Eye (tissue), 1 donor: ENCODE results near the gene OR52I2.

Experiments
- DNase-seq: peaks from one replicate; pipeline ENCODE4 v3.0.0-alpha.2; 2015

OR52I2 gene

DNA sequence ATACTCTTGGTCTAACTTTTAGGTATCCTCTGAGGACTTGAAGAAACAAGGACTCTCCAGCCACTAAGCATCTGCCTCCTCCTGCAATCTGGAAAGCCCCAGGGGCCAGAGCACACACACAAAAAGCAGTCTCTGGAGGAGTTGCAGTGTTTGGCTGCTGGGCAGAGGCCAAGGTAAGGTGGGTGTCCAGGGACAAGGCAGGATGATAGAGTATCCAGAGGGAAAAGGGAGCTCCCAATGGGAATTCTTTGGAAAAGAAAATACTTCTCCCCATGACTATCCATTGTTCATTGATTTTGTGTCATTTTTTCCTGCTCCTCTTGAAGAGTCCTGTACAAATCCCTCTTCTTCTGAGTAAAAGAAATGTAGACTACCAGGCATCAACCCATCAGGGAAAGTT is at the start of gene OR52I2:
OR52I2 (plus strand) TSS at position 301 of the 400 bp plus-strand sequence.
- no peak for DNase-seq

DNA sequence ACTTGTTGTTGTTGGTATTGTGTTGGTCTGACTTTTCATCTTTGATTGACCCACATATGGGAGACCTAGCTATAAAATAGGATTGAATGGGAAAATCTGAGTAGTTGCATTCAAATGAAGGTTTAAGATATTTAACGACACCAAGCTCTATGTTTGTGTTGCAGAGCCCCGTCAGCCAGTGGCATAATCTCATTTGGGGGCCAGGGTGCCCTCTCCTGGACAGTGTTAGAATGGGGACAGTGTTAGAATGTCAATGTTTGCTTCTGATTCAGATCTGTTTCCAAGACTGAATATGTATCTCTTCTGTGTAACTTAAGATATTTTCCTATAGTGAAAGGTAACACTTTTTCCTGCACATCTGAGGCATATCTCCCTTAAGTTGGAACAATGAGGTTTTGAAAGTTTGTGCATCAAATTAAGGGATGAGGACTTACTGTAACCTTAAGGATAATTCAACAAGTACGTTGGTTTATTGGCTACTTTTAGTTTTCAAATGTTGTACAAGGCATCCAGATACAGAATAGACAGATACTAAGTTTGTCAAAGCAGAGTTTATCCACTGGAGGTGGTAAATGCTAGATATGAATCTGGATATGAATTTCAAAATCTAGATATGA is 41.8 kb upstream of the OR52I2 start:
- peak; percentile 41 for DNase-seq

DNA sequence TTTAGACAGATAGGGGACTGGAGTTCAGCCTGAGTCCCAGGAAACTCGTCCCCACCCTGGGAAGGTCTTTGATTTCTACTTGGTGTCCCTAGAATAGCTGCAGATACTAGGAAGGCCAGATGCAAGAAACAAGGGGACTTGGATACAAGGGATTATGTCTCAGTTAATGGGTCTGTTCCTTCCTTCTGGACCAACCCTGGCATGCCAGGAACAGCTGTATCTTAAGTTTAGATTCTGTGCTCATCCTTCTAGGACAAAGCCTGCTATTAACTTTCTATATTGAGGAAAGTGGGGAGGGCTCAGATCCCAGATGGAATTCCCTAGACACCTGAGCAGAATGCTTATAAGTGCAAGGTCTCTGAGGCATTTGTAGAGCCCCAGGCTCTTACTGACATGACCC is 40.5 kb upstream of the OR52I2 start:
- DNase-seq, result no peak

DNA sequence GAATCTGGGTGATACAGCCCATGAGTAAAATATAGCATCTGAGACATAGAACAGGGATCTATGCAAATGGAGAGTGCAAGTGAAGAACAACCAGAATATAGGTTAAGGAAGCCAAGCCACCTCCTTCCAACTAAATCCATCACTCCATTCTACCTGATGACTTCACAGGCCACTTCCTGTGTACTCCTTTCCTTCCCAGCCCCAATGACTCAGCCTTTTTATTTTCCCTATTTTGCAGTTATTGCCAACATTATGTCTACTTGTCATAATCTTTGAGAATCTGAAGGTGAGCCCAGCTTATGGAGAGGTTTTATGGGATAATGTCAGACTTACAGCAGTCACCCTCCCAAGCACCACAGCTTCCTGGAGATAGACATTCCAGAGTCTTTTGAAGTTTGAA is 38.0 kb upstream of the OR52I2 start:
- DNase-seq, result no peak

DNA sequence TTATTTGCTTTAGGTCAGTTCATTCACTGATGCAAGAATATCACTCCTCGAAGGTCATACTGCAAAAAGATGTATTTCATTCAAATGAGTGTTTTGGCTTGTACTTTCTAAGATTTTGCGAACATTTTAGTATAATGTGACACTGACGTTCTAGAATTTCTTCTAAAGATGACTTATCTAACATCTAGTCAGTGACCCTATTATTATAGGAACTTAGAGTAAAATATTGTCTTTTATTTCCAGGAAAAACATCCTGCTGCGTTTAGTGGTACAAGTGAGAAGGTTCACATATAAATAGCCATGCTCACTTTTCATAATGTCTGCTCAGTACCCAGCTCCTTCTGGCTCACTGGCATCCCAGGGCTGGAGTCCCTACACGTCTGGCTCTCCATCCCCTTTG is 36.7 kb upstream of the OR52I2 start, which contains the start of gene OR52M1:
OR52M1 (plus strand) TSS at position 301 of the 400 bp plus-strand sequence; CDS start at position 301, 0 bp downstream.
- no peak for DNase-seq

DNA sequence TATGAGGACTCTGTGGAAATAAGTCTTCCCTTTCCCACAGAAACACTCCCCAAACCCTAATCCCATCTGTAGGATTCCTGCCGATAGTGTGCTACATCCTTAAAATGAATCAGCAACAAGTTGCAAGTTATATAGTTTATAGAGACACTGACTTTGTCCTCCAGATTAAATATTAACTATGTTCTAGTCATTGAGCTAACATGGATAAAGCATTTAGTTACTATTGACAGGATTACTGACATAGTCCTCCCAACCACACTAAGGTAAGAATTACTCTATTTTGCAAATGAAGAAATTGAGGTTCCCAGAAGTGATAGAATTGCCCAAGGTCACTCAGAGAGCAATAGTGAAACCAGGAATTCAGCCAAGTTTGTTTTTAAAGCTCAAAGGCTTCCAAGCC is 34.7 kb upstream of the OR52I2 start:
- no peak for DNase-seq

DNA sequence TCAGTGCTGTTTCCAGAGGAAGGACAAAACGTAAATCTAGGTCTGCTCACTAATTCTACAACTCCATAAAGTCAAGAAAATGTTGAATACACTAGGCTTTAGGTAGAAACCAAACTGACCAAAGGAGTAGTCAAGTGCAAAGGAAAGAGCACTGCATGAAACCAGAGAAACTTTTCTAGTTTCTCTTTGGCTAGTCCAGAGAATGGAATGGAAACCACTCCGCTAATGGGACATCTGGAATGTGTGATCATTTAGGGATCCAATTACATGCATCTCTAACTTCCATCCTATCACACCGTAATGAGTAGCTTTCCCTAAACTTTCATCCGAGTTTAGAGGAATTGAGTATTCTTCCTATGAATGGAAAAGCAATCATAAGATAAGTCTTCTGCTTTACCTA is 34.1 kb upstream of the OR52I2 start:
- no peak for DNase-seq

DNA sequence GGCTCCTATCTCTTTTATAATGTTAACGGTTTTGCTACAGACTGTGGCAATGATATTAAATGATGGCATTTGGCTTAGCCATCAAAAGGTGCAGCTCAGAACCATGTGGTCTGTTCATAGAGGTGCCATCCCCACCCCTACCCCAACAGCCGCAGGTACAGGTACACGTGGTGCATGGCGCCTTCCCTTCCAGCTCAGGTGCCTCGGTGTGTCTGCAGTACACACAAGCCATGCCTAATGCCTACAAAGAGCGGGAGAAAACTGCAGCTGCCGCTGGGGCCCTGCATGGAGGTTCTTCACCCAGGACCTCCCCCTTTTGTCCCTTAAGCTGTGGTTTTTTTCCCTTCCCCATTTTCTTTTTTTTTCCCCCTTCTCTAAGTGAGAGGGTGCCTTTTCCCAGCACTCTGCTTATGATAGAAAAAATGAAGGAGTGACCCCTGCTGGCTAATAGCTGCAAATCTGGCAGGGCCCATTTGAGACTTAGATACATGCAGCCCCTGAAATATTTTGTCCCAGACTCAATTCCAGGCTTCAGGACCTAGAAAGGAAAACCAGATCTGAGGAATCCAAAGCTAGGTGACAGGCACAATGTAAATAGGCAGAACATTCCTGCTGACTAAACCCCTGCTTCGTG is 30.1 kb upstream of the OR52I2 start:
- no peak for DNase-seq

DNA sequence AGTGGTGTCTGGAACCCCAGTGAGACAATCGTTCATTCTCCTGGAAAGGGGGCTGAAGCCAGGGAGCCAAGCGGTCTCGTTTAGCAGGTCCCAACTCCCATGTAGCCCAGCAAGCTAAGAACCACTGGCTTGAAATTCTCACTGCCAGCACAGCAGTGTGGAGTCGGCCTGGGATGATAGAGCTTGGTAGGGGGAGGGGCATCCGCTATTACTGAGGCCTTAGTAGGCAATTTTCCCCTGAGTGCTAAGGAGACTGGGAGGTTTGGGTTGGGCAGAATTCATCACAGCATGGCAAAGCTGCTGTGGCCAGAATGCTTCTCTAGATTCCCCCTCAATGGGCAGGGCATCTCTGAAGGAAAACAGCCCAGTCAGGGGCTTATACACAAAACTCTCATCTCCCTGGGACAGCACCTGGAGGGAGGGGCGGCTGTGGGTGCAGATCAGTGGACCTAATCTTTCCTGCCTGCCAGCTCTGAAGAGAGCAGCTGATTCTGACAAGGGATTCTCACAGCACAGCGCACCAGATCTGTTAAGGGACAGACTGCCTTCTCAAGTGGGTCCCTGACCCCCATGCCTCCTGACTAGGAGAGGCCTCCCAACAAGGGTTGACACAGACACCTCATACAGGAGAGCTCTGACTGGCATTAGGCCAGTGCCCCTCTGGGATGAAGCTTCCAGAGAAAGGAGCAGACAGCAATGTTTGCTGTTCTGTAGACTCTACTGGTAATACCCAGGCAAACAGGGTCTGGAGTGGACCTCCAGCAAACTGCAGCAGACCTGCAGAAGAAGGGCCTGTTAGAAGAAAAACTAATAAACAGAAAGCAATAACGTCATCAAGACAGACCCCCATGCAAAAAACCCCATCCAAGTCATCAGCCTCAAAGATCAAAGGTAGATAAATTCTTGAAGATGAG is 21.8 kb upstream of the OR52I2 start:
- no peak for DNase-seq

DNA sequence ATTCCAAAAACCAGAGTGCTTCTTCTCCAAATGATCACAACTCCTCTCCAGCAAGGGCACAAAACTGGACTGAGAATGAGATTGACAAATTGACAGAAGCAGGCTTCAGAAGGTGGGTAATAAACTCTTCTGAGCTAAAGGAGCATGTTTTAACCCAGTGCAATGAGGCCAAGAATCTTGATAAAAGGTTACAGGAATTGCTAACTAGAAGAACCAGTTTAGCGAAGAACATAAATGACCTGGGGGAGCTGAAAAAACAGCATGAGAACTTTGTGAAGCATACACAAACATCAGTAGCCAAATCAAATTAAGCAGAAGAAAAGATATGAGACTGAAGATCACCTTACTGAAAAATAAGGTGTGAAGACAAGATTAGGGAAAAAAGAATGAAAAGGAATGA is 21.1 kb upstream of the OR52I2 start:
- DNase-seq, result peak; percentile 10

DNA sequence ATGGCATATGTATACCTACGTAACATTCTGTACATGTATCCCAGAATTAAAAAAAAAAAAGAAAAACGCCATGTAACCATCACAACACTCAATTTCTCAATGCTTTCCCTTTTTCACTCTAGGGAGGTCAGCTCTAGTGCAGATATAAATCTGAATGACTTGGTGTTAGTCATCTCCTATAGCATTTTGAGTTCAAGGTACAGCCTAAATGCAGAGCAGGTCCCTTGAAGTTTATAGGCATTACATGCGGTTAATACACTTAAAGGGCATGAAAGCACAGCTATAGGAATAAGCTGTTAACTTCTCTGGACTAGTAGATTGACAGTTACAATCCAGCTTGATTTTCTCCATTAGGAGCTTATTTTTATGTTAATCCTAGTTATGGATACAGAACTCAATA is 16.2 kb upstream of the OR52I2 start:
- no peak for DNase-seq

DNA sequence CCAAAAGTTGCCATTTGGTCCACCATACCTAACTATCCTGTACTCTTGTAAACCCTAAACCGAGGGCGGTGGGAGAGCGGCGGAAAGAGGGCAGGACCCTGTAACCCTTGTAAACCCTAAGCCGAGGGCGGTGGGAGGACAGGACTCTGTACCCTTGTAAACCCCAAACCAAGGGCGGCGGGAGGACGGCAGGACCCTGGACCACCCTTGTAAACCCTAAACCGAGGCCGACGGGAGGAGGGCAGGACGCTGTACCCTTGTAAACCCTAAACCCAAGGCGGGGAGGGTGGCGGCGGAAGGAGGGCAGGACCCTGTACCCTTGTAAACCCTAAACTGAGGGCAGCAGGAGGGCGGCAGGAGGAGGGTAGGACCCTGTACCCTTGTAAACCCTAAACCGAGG is 12.5 kb upstream of the OR52I2 start:
- no peak for DNase-seq

DNA sequence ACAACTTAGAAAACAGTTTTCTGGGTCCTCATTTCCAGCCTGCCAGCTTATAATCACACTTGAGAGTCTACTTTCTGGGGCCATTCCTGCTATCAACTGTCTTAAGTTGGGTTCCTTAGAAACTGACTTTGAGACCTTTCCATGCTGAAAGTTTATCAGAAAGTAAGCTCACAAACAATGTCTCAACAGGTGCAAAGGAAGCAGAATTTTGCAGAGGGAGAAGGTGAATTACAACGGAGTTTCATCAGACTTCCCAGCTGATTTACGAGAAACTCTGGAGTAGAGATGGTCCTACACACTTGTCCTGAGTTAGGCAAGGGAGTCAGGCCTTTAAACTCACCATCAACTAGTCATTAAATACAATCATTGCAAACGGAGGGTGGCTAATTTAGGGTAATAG is 4.7 kb upstream of the OR52I2 start:
- DNase-seq, result no peak

DNA sequence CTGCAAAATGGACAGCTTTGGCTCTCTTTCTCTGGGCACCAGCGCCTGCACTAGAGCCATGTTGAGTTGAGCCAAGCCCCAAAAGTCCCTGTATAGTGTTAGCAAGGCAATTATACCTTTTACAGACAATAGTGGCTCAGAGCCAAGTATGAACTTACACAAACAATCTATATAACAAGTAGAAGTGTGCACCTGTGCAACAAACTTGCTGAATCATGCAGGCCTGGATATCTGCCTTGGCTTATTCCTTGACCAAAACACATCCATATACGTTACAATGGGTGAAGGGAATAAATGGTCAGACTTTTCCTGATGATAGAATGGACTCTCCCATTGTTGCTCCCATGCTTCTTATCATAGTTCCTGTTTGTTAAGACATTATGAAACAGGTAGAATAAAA is 3.8 kb upstream of the OR52I2 start:
- no peak for DNase-seq

DNA sequence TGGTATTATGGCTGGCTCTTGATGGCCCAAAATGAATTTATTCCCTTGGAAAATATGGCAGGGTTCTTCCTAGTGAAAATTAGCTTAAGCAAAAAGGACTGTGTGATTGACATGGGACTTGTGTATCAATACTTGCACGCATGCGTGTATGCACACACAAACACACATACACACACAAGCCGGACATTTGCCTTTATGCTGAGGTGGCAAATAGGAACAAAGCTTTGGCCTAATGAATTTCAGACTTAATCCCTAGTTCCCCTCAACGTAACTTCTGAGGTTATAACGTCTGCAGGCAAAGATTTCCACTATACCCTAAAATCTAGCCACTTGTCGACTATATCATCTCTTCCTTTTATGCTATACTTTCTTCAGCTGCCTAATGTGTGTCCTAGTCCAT is 2.9 kb upstream of the OR52I2 start:
- DNase-seq, result no peak

DNA sequence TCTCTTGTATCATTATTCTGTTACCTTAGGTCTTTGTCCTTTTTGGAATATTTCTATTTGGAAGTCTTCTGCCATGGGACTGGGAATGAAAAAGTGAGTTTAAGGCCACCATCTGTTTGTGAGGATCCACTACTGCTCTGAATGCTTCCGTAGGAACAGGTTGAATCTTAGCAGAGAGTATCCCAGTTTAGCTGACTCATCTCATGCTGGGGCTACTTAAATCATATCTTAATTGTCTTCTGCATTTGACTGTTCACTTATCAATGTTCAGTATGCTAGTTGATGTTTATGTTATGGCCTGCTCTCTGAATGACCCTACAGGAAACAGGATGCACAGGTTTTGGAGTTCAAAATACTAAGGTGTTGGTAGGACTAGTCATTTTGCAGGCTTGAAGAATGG is 1.4 kb upstream of the OR52I2 start:
- no peak for DNase-seq

DNA sequence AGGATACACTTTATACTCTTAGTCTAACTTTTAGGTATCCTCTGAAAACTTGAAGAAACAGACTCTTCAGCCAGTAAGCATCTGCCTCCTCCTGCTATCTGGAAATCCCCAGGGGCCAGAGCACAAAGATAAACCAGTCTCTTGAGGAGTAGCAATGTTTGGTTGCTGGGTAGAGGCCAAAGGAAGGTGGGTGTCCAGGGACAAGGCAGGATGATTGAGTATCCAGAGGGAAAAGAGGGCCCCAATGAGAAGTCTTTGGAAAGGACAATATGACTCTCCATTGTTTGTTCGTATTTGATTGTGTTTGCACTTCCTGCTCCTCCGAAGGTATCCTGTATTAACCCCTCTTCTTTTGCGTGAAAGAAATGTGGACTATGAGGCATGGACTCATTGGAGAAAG is 7.5 kb downstream of the OR52I2 start:
- DNase-seq, result no peak

DNA sequence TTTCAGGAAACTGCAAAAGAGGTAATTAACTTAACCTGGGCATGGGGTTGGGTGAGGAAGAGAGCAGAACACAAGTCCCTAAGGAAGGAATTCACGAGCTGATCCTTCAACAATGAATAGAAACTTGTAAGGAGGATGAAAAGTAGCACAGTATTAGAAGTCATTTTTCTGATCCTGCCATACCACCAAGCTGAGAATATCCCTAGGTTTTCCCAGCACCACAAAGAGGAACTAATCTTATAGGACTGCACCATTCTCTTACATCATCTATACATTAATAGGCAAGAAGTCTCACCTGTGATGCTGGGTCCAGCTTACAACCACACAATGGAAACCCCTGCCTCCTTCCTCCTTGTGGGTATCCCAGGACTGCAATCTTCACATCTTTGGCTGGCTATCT is 12.2 kb downstream of the OR52I2 start, which contains the start of gene OR52I1:
OR52I1 (plus strand) TSS at position 301 of the 400 bp plus-strand sequence; CDS start at position 301, 0 bp downstream.
- no peak for DNase-seq

DNA sequence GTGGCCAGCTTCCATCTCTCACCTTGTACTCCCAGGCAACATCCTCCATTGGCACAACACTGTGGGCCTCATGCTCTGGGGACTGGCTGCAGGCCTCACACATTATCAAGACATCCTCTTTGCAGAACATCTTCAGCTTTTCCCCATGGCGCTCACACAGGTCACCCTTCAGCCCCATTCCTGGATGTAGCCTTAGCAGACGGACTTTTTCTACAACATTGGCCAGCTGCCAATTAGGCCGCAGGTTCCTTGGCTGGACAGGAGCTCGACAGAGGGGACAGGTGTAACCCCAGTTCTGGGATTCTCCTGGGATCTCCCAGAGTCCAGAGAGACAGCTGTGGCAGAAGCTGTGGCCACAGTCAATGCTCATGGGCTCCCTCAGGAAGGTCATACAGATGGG is 23.5 kb downstream of the OR52I2 start:
- DNase-seq, result no peak

DNA sequence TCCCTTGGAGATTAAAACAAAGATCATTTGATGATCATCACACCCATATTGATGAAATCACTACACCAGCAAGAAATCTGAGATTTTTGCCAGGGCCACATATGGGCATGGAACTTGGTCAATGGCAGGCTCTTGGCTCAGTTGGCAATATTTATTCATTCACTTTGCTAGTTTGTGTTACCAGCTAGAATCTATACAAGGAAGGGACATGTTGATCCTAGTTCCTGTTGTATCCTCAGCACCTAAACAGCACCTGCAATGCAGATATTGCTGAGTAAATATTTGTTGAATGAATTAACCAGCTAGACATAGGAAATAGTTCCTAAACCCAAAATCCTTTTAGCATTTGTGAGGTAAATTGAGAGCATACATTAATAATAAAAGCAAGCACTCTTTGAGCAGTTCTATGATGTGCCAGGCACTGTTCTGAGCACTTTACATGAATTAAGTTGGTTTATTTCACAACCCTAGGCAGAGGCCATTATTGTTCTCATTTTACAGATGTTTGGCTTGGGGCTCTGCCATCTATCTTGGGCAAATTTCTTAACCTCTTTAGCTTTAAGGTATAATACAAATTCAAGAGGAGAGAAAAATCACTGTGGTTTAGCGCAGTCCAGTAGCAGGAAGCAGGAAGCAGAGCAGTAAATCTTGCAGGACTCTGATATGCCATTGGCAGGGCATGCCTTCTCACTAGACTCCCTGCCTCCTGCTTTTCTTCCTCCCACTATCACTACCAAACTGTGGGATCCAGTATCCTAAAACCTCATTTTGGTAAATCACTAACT is 24.9 kb downstream of the OR52I2 start:
- no peak for DNase-seq

DNA sequence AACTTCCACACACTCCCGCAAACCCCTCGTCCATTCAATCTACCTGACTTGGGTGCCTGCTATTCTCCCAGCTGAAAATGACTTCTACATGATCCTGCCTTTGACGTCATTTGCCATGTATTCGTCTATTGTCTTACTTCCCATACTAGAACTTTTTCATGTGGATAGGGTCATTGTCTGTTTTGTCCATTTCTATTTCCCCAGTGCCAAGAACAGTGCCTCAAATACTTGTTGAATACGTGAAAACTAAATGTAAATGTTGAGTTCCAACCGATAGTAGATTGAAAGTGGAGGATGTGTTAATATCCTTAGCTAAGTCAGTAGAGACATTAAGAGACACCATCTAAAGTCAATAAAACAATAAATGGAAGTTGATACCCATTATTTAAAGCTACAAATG is 25.6 kb downstream of the OR52I2 start:
- DNase-seq, result no peak

DNA sequence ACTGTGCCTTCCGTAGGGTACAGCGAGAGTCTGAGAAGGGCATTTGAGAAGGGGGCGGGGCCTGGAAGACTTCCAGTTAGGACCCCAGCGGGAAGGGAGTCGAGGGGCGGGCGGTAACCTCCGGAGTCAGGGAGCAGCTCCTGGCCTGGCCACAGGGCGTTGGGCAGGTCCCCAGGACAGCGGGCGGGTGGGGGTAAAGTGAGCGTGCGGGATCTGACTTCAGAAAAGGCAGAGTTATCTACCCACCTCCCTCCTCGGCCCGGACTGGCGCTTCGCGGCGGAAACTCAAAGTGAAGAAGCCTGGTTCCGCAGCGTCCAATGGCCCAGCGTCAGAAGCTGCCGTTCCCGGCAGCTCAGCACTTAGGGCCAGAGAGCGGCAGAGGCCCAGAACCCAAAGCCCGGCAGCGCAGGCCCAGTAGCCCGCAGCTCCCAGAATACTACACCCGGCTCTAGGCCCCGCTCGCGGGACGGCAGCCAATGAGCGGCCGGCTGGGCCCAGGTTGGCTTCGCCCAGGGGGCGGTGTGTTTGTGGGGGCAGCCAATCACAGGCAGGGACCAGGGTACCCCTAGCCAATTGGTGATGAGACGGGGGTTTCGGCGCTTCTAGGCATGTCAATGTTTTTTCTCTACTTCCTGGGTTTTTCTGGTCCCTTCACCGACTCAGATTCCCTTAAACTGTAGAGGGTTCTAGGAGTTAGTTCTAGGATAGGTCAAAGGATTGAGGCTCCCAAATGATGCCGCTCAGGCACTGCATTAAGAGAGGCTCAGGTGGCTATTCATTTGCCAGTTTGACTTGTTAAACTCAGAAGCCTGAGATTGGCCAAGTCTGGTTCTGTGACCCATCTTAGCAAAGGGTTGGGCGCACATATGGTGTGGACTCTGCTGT is 26.5 kb downstream of the OR52I2 start, which contains the start of gene TRIM68:
TRIM68 (minus strand) TSS at position 451 of the 886 bp plus-strand sequence. CDS start 2,727 bp downstream, outside the sequence.
- peak; percentile 97 for DNase-seq
